ENCODE results near the gene TRIM63. TPM values are rescaled to one million over a fixed set of nuclear protein-coding genes. Genes with fewer than 3 reads are reported as not detected.

TRIM63 gene
- total RNA-seq, 1 donor from 2014 or later = not detected

DNA sequence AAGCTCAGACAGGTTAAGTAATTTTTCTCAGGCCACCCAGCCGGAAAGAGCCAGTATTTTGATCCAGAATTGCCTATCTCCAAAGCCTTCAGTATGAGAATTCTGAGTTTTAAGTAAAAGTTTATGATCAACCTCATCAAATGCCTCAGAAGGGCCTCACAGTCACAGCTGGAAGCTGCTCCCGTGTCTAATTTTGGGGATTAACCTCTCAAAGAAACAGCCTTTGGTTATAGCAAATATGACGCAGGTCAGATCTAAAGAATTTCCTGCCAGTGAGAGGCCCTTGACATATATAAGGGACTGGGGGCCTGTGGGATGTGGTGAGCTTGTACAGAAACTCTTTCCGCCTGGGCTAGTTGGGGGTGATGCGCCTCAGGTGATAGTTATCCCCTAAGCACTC is 43.6 kb downstream of the TRIM63 start:
- DNase-seq (ENCODE audit: extremely low spot score, unreplicated experiment) = no peak
- Mint-ChIP-seq H3K27ac (ENCODE audit: unreplicated experiment) (no peak overlapping the region), H3K36me3 (ENCODE audit: unreplicated experiment) (no peaks in the 10 kb centered on the region), H3K9me3 (ENCODE audit: unreplicated experiment) (no peaks in the 10 kb centered on the region), H3K4me3 (ENCODE audit: unreplicated experiment) (no peak overlapping the region), H3K27me3 (ENCODE audit: unreplicated experiment) (peaks cover 2% of the 10 kb centered on the region), H3K4me1 (ENCODE audit: unreplicated experiment) (peaks cover 20% of the 10 kb centered on the region)
- TF ChIP-seq, protein P1, sequence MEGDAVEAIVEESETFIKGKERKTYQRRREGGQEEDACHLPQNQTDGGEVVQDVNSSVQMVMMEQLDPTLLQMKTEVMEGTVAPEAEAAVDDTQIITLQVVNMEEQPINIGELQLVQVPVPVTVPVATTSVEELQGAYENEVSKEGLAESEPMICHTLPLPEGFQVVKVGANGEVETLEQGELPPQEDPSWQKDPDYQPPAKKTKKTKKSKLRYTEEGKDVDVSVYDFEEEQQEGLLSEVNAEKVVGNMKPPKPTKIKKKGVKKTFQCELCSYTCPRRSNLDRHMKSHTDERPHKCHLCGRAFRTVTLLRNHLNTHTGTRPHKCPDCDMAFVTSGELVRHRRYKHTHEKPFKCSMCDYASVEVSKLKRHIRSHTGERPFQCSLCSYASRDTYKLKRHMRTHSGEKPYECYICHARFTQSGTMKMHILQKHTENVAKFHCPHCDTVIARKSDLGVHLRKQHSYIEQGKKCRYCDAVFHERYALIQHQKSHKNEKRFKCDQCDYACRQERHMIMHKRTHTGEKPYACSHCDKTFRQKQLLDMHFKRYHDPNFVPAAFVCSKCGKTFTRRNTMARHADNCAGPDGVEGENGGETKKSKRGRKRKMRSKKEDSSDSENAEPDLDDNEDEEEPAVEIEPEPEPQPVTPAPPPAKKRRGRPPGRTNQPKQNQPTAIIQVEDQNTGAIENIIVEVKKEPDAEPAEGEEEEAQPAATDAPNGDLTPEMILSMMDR (IDR thresholded peaks at IDR 0.05) = no peak

DNA sequence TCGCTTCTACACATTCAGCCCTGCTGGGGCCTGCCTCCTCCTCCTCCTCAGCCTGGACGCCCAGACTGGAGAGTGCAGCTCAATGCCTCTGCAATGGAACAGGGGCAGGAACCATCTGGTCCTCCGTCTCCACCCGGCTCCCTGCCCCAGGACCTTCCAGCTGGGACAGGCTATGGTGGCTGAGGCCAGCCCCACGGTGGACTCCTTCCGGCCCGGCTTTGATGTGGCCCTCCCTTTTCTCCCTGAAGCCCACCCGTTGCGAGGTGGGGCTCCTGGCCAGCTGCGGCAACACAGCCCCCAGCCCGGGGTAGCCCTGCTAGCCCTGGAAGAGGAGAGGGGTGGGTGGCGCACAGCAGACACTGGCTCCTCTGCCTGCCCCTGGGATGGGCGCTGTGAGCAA is 44.4 kb downstream of the TRIM63 start:
- DNase-seq (ENCODE audit: extremely low spot score, unreplicated experiment) = no peak
- peaks cover 2% of the 10 kb centered on the region for H3K27me3 Mint-ChIP-seq (ENCODE audit: unreplicated experiment)
- no peak overlapping the region for H3K4me3 Mint-ChIP-seq (ENCODE audit: unreplicated experiment)
- no peaks in the 10 kb centered on the region for H3K36me3 Mint-ChIP-seq (ENCODE audit: unreplicated experiment)
- H3K9me3 Mint-ChIP-seq (ENCODE audit: unreplicated experiment) = no peaks in the 10 kb centered on the region
- H3K4me1 Mint-ChIP-seq (ENCODE audit: unreplicated experiment) = peaks cover 27% of the 10 kb centered on the region
- TF ChIP-seq, protein P1 (IDR thresholded peaks at IDR 0.05) = no peak
- H3K27ac Mint-ChIP-seq (ENCODE audit: unreplicated experiment) = no peak overlapping the region

DNA sequence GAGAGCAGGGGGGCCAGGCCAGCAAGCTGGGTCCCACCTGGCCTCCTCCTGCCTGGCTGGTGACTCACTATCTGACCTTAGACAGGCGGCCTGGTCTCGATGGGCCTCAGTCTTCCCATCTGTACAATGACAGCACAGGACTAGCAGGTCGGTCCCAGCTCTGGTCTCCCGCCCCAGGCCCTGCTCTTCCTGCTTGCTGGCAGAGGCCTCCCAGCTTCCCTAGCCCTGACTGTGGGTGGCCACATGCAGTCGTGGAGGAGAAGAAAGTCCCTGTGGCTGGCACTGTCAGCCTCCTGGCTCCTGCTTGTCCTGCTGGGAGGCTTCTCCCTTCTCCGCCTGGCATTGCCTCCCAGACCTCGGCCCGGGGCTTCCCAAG is 45.0 kb downstream of the TRIM63 start:
- TF ChIP-seq, protein P1 (IDR thresholded peaks at IDR 0.05) = no peak
- Mint-ChIP-seq H3K9me3 (ENCODE audit: unreplicated experiment) (no peaks in the 10 kb centered on the region), H3K4me1 (ENCODE audit: unreplicated experiment) (peaks cover 31% of the 10 kb centered on the region), H3K36me3 (ENCODE audit: unreplicated experiment) (no peaks in the 10 kb centered on the region), H3K27ac (ENCODE audit: unreplicated experiment) (no peak overlapping the region), H3K27me3 (ENCODE audit: unreplicated experiment) (no peaks in the 10 kb centered on the region), H3K4me3 (ENCODE audit: unreplicated experiment) (no peak overlapping the region)
- DNase-seq (ENCODE audit: extremely low spot score, unreplicated experiment) = no peak

DNA sequence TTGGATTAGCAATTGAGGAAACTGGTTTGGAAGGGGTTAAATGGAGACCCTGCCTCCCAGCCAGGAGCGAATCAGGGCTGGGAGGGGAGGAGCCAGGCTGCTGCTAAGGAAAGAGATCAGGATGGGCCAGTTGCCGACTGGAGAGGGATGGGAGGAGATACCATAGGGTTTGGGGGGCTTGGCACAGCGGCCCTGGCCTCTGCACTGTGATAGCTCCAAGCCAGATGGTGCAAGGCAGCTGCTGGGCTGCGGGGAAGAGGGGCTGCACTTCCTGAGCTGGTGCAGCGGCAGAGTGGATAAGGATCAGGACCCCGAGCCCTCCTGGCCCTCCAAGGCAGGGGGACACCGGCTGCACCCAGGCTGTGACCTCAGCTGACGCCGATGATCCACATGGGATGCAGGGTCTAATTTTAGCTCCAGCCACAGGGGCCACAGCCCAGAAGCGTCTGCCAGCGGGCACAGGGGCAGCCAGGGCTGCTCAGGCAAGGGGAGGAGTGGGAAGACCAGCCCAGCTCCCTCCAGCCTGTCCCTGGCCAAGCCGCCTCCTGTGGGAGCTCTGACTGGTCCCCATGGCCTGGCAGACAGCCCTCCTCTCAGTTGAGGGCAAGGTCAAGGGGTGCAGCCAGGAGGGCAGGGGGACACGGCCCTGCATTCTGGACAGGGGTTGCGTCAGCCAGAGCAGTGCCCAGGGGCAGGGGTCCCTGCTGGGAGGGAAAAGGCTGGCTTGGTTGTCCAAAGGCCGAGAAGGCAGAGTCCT is 45.6 kb downstream of the TRIM63 start, which contains the start of gene EXTL1:
TSS of gene EXTL1 (plus strand) at position 129 of the 757 bp plus-strand sequence. CDS start 872 bp downstream, outside the sequence.
- no peaks in the 10 kb centered on the region for H3K36me3 Mint-ChIP-seq (ENCODE audit: unreplicated experiment)
- no peak within 1 kb of the TSS for H3K27ac Mint-ChIP-seq (ENCODE audit: unreplicated experiment)
- no peaks in the 10 kb centered on the region for H3K9me3 Mint-ChIP-seq (ENCODE audit: unreplicated experiment)
- TF ChIP-seq, protein P1 (IDR thresholded peaks at IDR 0.05) = no peak
- H3K27me3 Mint-ChIP-seq (ENCODE audit: unreplicated experiment) = no peaks in the 10 kb centered on the region
- peak within 1 kb of the TSS; percentile 80 for H3K4me3 Mint-ChIP-seq (ENCODE audit: unreplicated experiment)
- H3K4me1 Mint-ChIP-seq (ENCODE audit: unreplicated experiment) = peaks cover 33% of the 10 kb centered on the region
- no peak for DNase-seq (ENCODE audit: extremely low spot score, unreplicated experiment)

DNA sequence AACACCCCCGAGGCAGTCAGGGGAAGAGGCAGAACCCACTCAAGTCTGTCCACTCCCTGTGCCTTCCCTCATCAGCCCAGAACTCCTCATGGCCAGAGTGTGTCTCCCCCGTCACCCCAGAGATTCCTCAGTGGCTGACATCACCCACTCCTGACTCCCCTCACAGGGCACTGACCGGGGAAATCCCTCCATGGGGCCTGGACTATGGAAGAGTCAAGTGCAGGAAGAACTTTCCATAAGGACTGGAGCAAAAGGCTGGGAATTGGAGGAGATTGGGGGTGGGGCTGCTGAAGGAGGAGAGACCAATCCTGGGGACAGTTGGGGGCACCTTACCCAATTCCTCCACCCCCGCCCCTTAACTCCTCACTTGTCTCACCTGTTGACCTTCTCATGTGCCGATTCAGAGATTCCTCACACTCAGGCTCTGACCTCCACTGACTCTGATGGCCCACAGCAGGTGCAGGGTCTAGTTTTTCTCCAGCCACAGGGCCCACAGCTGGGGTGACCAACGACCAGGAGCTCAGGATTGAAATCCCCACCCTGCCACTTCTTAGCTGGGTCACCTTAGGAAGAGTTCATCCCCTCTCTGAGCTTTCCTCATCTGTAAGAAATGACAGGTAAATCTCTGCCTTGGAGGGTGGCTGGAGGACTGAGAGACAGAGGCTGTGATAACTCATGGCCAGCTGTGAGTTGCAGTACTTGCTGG is 46.3 kb downstream of the TRIM63 start:
- no peak overlapping the region for H3K27ac Mint-ChIP-seq (ENCODE audit: unreplicated experiment)
- TF ChIP-seq, protein P1 (IDR thresholded peaks at IDR 0.05) = no peak
- no peaks in the 10 kb centered on the region for H3K27me3 Mint-ChIP-seq (ENCODE audit: unreplicated experiment)
- H3K4me3 Mint-ChIP-seq (ENCODE audit: unreplicated experiment) = peak overlapping the region; percentile 80
- no peaks in the 10 kb centered on the region for H3K9me3 Mint-ChIP-seq (ENCODE audit: unreplicated experiment)
- no peaks in the 10 kb centered on the region for H3K36me3 Mint-ChIP-seq (ENCODE audit: unreplicated experiment)
- peaks cover 33% of the 10 kb centered on the region for H3K4me1 Mint-ChIP-seq (ENCODE audit: unreplicated experiment)
- no peak for DNase-seq (ENCODE audit: extremely low spot score, unreplicated experiment)

Measured in osteocyte (in vitro differentiated cells).